ENCODE results near the gene RAB28. TPM values are rescaled to one million over a fixed set of nuclear protein-coding genes. Genes with fewer than 3 reads are reported as not detected.

The RAB28 gene
- total and polyA plus RNA-seq, 9 of the 15 experiments (the other 6 are each of a cell fraction or from before 2014, with no cell fraction given): 6.7 to 40.4 (median 23.0) TPM

GRCh38 chr4:13484122-13484748 lies at the start of gene RAB28 (continued):
- TF ChIP-seq TAF15 (IDR thresholded peaks at IDR 0.05; ENCODE audit: low read depth, low read length) (no peak), SP2 (IDR thresholded peaks at IDR 0.05; ENCODE audit: extremely low read depth, low read depth, low read length, poor library complexity, severe bottlenecking) (no peak), MTF1 (CRISPR knock-in tag; IDR thresholded peaks at IDR 0.05; ENCODE audit: borderline replicate concordance) (no peak), ZNF143 (CRISPR knock-in tag; IDR thresholded peaks at IDR 0.05) (no peak), MYNN (IDR thresholded peaks at IDR 0.05) (no peak), MYNN (CRISPR knock-in tag; IDR thresholded peaks at IDR 0.05) (no peak), SLC30A9 (CRISPR knock-in tag; IDR thresholded peaks at IDR 0.05) (no peak), IRF2 (CRISPR knock-in tag; IDR thresholded peaks at IDR 0.05) (no peak), ETV6 (IDR thresholded peaks at IDR 0.05; ENCODE audit: borderline replicate concordance in 1 of 2, low read depth in 2 of 2, low read length in 1 of 2) (no peak), ETV6 (CRISPR knock-in tag; IDR thresholded peaks at IDR 0.05; ENCODE audit: borderline replicate concordance) (no peak), RFX5 (IDR thresholded peaks at IDR 0.05; ENCODE audit: low read depth, low read length) (no peak), ZNF174 (CRISPR knock-in tag; IDR thresholded peaks at IDR 0.05) (no peak), JUN (IDR thresholded peaks at IDR 0.05; ENCODE audit: borderline replicate concordance, low read depth, low read length) (no peak), JUN (CRISPR knock-in tag; IDR thresholded peaks at IDR 0.05; ENCODE audit: borderline replicate concordance) (no peak), ZKSCAN8 (CRISPR knock-in tag; IDR thresholded peaks at IDR 0.05) (no peak), KLF6 (CRISPR knock-in tag; IDR thresholded peaks at IDR 0.05; ENCODE audit: borderline replicate concordance) (no peak), CHD2 (IDR thresholded peaks at IDR 0.05; ENCODE audit: low read depth, low read length) (no peak), ZNF780A (CRISPR knock-in tag; IDR thresholded peaks at IDR 0.05) (no peak), NUFIP1 (IDR thresholded peaks at IDR 0.05; ENCODE audit: partially characterized antibody) (no peak), CCAR2 (IDR thresholded peaks at IDR 0.05; ENCODE audit: low read depth, low read length) (no peak), ZNF263 (CRISPR knock-in tag; IDR thresholded peaks at IDR 0.05; ENCODE audit: borderline replicate concordance) (no peak), ZBED1 (IDR thresholded peaks at IDR 0.05) (no peak), ESRRA (IDR thresholded peaks at IDR 0.05; ENCODE audit: borderline replicate concordance, low read depth) (0 out of 2 replicates have a peak, but pooled peaks have one; percentile 6), POLR2AphosphoS2 (IDR thresholded peaks at IDR 0.05; ENCODE audit: low read length) (no peak), GTF2F1 (IDR thresholded peaks at IDR 0.05; ENCODE audit: low read depth, low read length) (no peak), MLLT1 (IDR thresholded peaks at IDR 0.05) (no peak), CREM (IDR thresholded peaks at IDR 0.05; ENCODE audit: low read depth) (peak; percentile 91), ZBTB26 (CRISPR knock-in tag; IDR thresholded peaks at IDR 0.05) (no peak), ELK1 (CRISPR knock-in tag; IDR thresholded peaks at IDR 0.05) (no peak)
